Vagina (tissue), 2 donors: ENCODE results near the gene ANKS1B.

Source experiments
- POLR2A ChIP-seq, 2 donors: fragments of 450-650 bp; IDR thresholded peaks; one replicate each; pipeline ENCODE4 v1.6.1; 2017; ENCODE audit warnings: antibody characterized with exemption in 2 of 2, mild to moderate bottlenecking in 2 of 2, moderate library complexity in 2 of 2
- POLR2AphosphoS5 ChIP-seq, 2 donors: sonication (generic); formaldehyde crosslinking; IDR thresholded peaks; one replicate each; pipeline ENCODE4 v1.9.0; 2017; ENCODE audit warnings: antibody characterized with exemption in 2 of 2, mild to moderate bottlenecking in 2 of 2, low read depth in 1 of 2; ENCODE audit not compliant: insufficient read depth in 1 of 2
- TF ChIP-seq, protein P1 (sequence below), 3 experiments: fragments of 450-650 bp in 2 of 3; fragments of 200-600 bp in 1 of 3; sonication (generic) in 1 of 3; IDR thresholded peaks; one replicate each; pipeline ENCODE4 v1.5.1; 2017 to 2019; ENCODE audit warnings: antibody characterized with exemption in 3 of 3, mild to moderate bottlenecking in 2 of 3, moderate library complexity in 2 of 3

DNA sequence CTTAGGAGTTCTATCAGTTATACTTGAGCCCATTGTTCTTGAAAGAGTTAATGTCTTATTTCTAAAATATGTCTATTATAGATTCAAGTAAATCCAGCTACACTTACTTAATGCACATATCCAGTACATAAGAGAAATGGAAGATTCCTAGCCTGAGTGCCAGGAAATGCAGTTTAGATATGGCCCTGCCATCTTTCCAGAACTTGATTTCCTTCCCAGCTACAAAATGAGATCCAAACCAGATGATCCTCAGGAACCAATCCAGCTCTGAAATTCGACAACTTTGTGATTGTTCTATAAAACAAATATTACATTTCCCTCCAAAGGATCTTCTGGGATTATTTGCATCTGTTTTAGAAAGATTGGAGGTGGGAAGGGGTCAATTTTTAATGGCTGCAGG lies 654.5 kb downstream of the ANKS1B start:
- TF ChIP-seq POLR2A (IDR thresholded peaks at IDR 0.05) (no peak), POLR2AphosphoS5 (IDR thresholded peaks at IDR 0.05; ENCODE audit: insufficient read depth in 1 of 2, low read depth in 1 of 2) (no peak)
- TF ChIP-seq, protein P1, sequence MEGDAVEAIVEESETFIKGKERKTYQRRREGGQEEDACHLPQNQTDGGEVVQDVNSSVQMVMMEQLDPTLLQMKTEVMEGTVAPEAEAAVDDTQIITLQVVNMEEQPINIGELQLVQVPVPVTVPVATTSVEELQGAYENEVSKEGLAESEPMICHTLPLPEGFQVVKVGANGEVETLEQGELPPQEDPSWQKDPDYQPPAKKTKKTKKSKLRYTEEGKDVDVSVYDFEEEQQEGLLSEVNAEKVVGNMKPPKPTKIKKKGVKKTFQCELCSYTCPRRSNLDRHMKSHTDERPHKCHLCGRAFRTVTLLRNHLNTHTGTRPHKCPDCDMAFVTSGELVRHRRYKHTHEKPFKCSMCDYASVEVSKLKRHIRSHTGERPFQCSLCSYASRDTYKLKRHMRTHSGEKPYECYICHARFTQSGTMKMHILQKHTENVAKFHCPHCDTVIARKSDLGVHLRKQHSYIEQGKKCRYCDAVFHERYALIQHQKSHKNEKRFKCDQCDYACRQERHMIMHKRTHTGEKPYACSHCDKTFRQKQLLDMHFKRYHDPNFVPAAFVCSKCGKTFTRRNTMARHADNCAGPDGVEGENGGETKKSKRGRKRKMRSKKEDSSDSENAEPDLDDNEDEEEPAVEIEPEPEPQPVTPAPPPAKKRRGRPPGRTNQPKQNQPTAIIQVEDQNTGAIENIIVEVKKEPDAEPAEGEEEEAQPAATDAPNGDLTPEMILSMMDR (IDR thresholded peaks at IDR 0.05) = no peak
